IMR-90 (cell line): ENCODE data around the gene SEMA6A. TPM values are rescaled to one million over a fixed set of nuclear protein-coding genes. Genes with fewer than 3 reads are reported as not detected.

ENCODE experiments used
- ATAC-seq: fragments of 200-7000 bp; cut with Tn5 transposase; 2 replicates; pipeline ENCODE4 v1.9.1; 2020; ENCODE audit warnings: low read depth, mild to moderate bottlenecking, moderate library complexity
- BruUV-seq: library from RNA; stranded (reverse); fragments of 400-500 nt; replicated peaks from 2 replicates; lab custom pipeline; 2021; lab: Mats Ljungman, UMichigan
- CTCF ChIA-PET: fragments of 300-600 bp; formaldehyde crosslinking; extraction: SDS; loops from one replicate; lab custom pipeline; 2021; ENCODE audit warnings: antibody characterized with exemption; lab: Yijun Ruan, JAX
- POLR2A ChIA-PET: fragments of 300-600 bp; sonication (Branson Sonifier 250); formaldehyde crosslinking; loops from one replicate; lab custom pipeline; 2022; ENCODE audit warnings: antibody characterized with exemption; ENCODE audit not compliant: unreplicated experiment; lab: Charles Lee
- DNase-seq: peaks from one replicate; pipeline ENCODE4 v3.0.0; 2013
- H2AFZ ChIP-seq: replicated peaks from 2 replicates; pipeline ENCODE3; 2013; ENCODE audit warnings: low read length, mild to moderate bottlenecking; ENCODE audit not compliant: poor library complexity
- H2AK5ac ChIP-seq: 2 replicates; pipeline ENCODE4 v1.6.1; 2013; ENCODE audit warnings: low read depth, low read length, inconsistent platforms
- H2AK9ac ChIP-seq: replicated peaks from 2 replicates; pipeline ENCODE3; 2013; ENCODE audit warnings: mild to moderate bottlenecking, low read depth, low read length, moderate library complexity; ENCODE audit not compliant: poor library complexity
- H2BK120ac ChIP-seq: 2 replicates; pipeline ENCODE4 v1.6.1; 2013; ENCODE audit warnings: low read depth, low read length, inconsistent platforms
- H2BK15ac ChIP-seq: 3 replicates; pipeline ENCODE4 v1.6.1; 2013; ENCODE audit warnings: low read depth, low read length, inconsistent platforms
- H2BK20ac ChIP-seq: 2 replicates; pipeline ENCODE4 v1.6.1; 2013; ENCODE audit warnings: low read depth, mild to moderate bottlenecking, inconsistent platforms, low read length, moderate library complexity
- H2BK5ac ChIP-seq: 2 replicates; pipeline ENCODE4 v1.6.1; 2013; ENCODE audit warnings: mild to moderate bottlenecking, low read depth, low read length, inconsistent platforms; ENCODE audit not compliant: poor library complexity, severe bottlenecking
- H3K14ac ChIP-seq: replicated peaks from 2 replicates; pipeline ENCODE4 v1.6.1; 2013; ENCODE audit warnings: low read depth, low read length, inconsistent platforms
- H3K18ac ChIP-seq: 2 replicates; pipeline ENCODE4 v1.6.1; 2013; ENCODE audit warnings: low read depth, low read length, control low read depth
- H3K23ac ChIP-seq: 2 replicates; pipeline ENCODE4 v1.6.1; 2013; ENCODE audit warnings: low read depth, low read length, inconsistent platforms
- H3K27ac ChIP-seq: 2 replicates; pipeline ENCODE4 v1.5.1; 2013; ENCODE audit warnings: mild to moderate bottlenecking, control low read depth, low read length; ENCODE audit not compliant: insufficient read depth
- H3K27me3 ChIP-seq: 2 replicates; pipeline ENCODE4 v1.6.1; 2013; ENCODE audit warnings: low read length; ENCODE audit not compliant: control insufficient read depth, insufficient read depth
- H3K36me3 ChIP-seq: 2 replicates; pipeline ENCODE4 v1.6.1; 2013; ENCODE audit warnings: low read length, mixed read lengths; ENCODE audit not compliant: control insufficient read depth, insufficient read depth
- H3K4ac ChIP-seq: 2 replicates; pipeline ENCODE4 v1.6.1; 2013; ENCODE audit warnings: low read depth, low read length, inconsistent platforms
- H3K4me1 ChIP-seq: 2 replicates; pipeline ENCODE4 v1.6.1; 2013; ENCODE audit warnings: low read length, mixed read lengths; ENCODE audit not compliant: control insufficient read depth, insufficient read depth
- H3K4me2 ChIP-seq: 2 replicates; pipeline ENCODE4 v1.6.1; 2013; ENCODE audit warnings: low read depth, mild to moderate bottlenecking, control low read depth, low read length, moderate library complexity
- H3K4me3 ChIP-seq: 2 replicates; pipeline ENCODE4 v1.5.1; 2013; ENCODE audit warnings: low read depth, mild to moderate bottlenecking, control low read depth, low read length, moderate library complexity; ENCODE audit not compliant: insufficient read depth
- H3K56ac ChIP-seq: 2 replicates; pipeline ENCODE4 v1.6.1; 2013; ENCODE audit warnings: low read length, inconsistent platforms; ENCODE audit not compliant: insufficient read depth; ENCODE audit errors: extremely low read depth
- H3K79me1 ChIP-seq, 2 experiments: 2 replicates each; pipeline ENCODE4 v1.6.1; 2013; ENCODE audit warnings: low read length in 2 of 2, inconsistent platforms in 1 of 2, low read depth in 1 of 2
- H3K9ac ChIP-seq: 2 replicates; pipeline ENCODE4 v1.6.1; 2013; ENCODE audit warnings: low read depth, low read length, control low read depth
- H3K9me1 ChIP-seq: 2 replicates; pipeline ENCODE4 v1.6.1; 2013; ENCODE audit warnings: low read length, inconsistent platforms; ENCODE audit not compliant: insufficient read depth
- H3K9me3 ChIP-seq: 2 replicates; pipeline ENCODE4 v1.6.1; 2013; ENCODE audit warnings: low read length; ENCODE audit not compliant: control insufficient read depth, insufficient read depth
- H4K20me1 ChIP-seq: 2 replicates; pipeline ENCODE4 v1.6.1; 2013; ENCODE audit warnings: low read length, inconsistent platforms; ENCODE audit not compliant: insufficient read depth
- H4K5ac ChIP-seq: 2 replicates; pipeline ENCODE4 v1.6.1; 2013; ENCODE audit warnings: mild to moderate bottlenecking, low read depth, low read length, control low read depth
- H4K8ac ChIP-seq, 2 experiments: 2 replicates each; pipeline ENCODE4 v1.6.1; 2013; ENCODE audit warnings: low read depth in 2 of 2, low read length in 2 of 2, control low read depth in 1 of 2, inconsistent platforms in 1 of 2
- H4K91ac ChIP-seq: 2 replicates; pipeline ENCODE4 v1.6.1; 2013; ENCODE audit warnings: low read depth, low read length, inconsistent platforms; ENCODE audit not compliant: insufficient read depth
- CEBPB ChIP-seq: IDR thresholded peaks from 2 replicates; pipeline ENCODE4 v1.6.1; 2012; ENCODE audit warnings: low read depth, low read length, improper control_type of control experiment
- CHD1 ChIP-seq: IDR thresholded peaks from 2 replicates; pipeline ENCODE4 v1.6.1; 2012; ENCODE audit warnings: low read depth, low read length, improper control_type of control experiment
- CTCF ChIP-seq: conservative IDR thresholded peaks from 2 replicates; pipeline ENCODE4 v1.5.1; 2012; ENCODE audit warnings: mild to moderate bottlenecking, low read depth, low read length, improper control_type of control experiment
- ELK1 ChIP-seq: fragments of 150-350 bp; IDR thresholded peaks from 2 replicates; pipeline ENCODE4 v1.6.1; 2016; ENCODE audit warnings: low read depth, mild to moderate bottlenecking, low read length, moderate library complexity, borderline replicate concordance
- FOS ChIP-seq: fragments of 150-350 bp; IDR thresholded peaks from 2 replicates; pipeline ENCODE4 v1.6.1; 2016; ENCODE audit warnings: low read depth, low read length
- MAFK ChIP-seq: IDR thresholded peaks from 2 replicates; pipeline ENCODE4 v1.6.1; 2012; ENCODE audit warnings: low read depth, low read length, improper control_type of control experiment
- MXI1 ChIP-seq: IDR thresholded peaks from 2 replicates; pipeline ENCODE4 v1.6.1; 2012; ENCODE audit warnings: low read depth, mild to moderate bottlenecking, low read length, moderate library complexity, borderline replicate concordance
- NFE2L2 ChIP-seq: fragments of 150-350 bp; IDR thresholded peaks from 2 replicates; pipeline ENCODE4 v1.6.1; 2016; ENCODE audit warnings: low read depth, mild to moderate bottlenecking, low read length
- POLR2A ChIP-seq: IDR thresholded peaks from 2 replicates; pipeline ENCODE4 v1.6.1; 2012; ENCODE audit warnings: mild to moderate bottlenecking, low read depth, low read length
- RAD21 ChIP-seq: IDR thresholded peaks from 2 replicates; pipeline ENCODE4 v1.6.1; 2012; ENCODE audit warnings: low read length, improper control_type of control experiment
- RCOR1 ChIP-seq: IDR thresholded peaks from 2 replicates; pipeline ENCODE4 v1.6.1; 2012; ENCODE audit warnings: mild to moderate bottlenecking, low read length, improper control_type of control experiment; ENCODE audit not compliant: insufficient replicate concordance
- RFX5 ChIP-seq: IDR thresholded peaks from 2 replicates; pipeline ENCODE4 v1.8.0; 2012; ENCODE audit warnings: low read depth, mild to moderate bottlenecking, low read length, moderate library complexity
- USF2 ChIP-seq: fragments of 150-350 bp; IDR thresholded peaks from 2 replicates; pipeline ENCODE4 v1.6.1; 2017; ENCODE audit warnings: mild to moderate bottlenecking, antibody characterized with exemption, low read length, low read depth
- WGBS, 2 experiments: methylation state at CpG; one replicate each; pipeline versions ENCODE4 v1.1.5 to v1.1.7; 2013; ENCODE audit warnings: missing lambda C conversion rate in 2 of 2; ENCODE audit not compliant: insufficient read length in 1 of 2; ENCODE audit errors: extremely low coverage in 2 of 2; 5-methylcytosine and 5-hydroxymethylcytosine counted together
- dilution Hi-C: fragments of 300-500 bp; cut with HindIII; formaldehyde crosslinking; loops from one replicate; pipeline ENCODE4 v1.14.3; 2018; ENCODE audit warnings: low sequenced_read_pairs; ENCODE audit not compliant: unreplicated experiment
- in situ Hi-C: fragments of 300-500 bp; cut with MboI; formaldehyde crosslinking; loops from 3 replicates; pipeline ENCODE4 v1.14.3; 2019; ENCODE audit warnings: low sequenced_read_pairs, inconsistent platforms, mixed read lengths
- intact Hi-C: fragments of 100-400 bp; cut with micrococcal nuclease; formaldehyde crosslinking; loops from 2 replicates; pipeline ENCODE4 v1.10.0; 2022
- polyA plus RNA-seq, 3 experiments: library from polyadenylated mRNA; depleted of rRNA; stranded (reverse); fragments of >200 nt; gene quantifications; 2 replicates each; pipeline ENCODE4 v1.2.3, GENCODE V29; 2012; ENCODE audit warnings: low replicate concordance in 1 of 3
- total RNA-seq: library from RNA; depleted of rRNA; stranded (reverse); fragments of >200 nt; gene quantifications from 2 replicates; pipeline ENCODE4 v1.2.3, GENCODE V29; 2012

The SEMA6A gene
- total and polyA plus RNA-seq, 2 of the 4 experiments (the other 2 are of a cell fraction): 0.27 to 0.36 TPM

- Histone ChIP-seq H3K18ac (no peak overlapping the region), H3K9ac (no peak overlapping the region), H2BK120ac (no peak overlapping the region), H3K4me1 (no peaks in the 10 kb centered on the region), H3K79me1 (no peaks in the 10 kb centered on the region), H4K5ac (no peak overlapping the region), H4K8ac (no peak overlapping the region), H4K91ac (no peak overlapping the region), H3K9me3 (no peaks in the 10 kb centered on the region), H4K20me1 (no peaks in the 10 kb centered on the region), H2BK15ac (no peak overlapping the region), H3K4me2 (no peak overlapping the region), H3K4me3 (no peak overlapping the region), H3K27me3 (no peaks in the 10 kb centered on the region), H2AK5ac (no peak overlapping the region), H2BK20ac (no peak overlapping the region), H3K14ac (no peak overlapping the region), H3K4ac (no peak overlapping the region), H2BK5ac (no peak overlapping the region), H3K36me3 (no peaks in the 10 kb centered on the region), H3K9me1 (no peaks in the 10 kb centered on the region), H2AFZ (no peak overlapping the region), H3K27ac (no peak overlapping the region), H3K56ac (no peak overlapping the region), H3K23ac (no peak overlapping the region), H2AK9ac (no peak overlapping the region)
- 33% methylated on average over 1 of the region's 2 CpGs; no CpG with 5 or more reads in 1 of the 2 experiments for WGBS, 2 experiments
- in situ Hi-C loops: no loop called here
- TF ChIP-seq USF2 (no peak), ELK1 (no peak), RFX5 (no peak), MXI1 (no peak), NFE2L2 (no peak), POLR2A (no peak), CEBPB (no peak), RCOR1 (no peak), RAD21 (no peak), MAFK (no peak), CTCF (no peak), CHD1 (no peak), FOS (no peak)
- intact Hi-C loops: no loop called here
- DNase-seq: no peak
- dilution Hi-C loops: no loop called here
- BruUV-seq: no TSS peak
- ChIA-PET POLR2A (no interaction called here), CTCF (no interaction called here)
- no peak for ATAC-seq
Measured at GRCh38 chr5:116428413-116428812, 146.2 kb downstream of the SEMA6A start.
